ENCODE results near the gene UFSP1.

DNA sequence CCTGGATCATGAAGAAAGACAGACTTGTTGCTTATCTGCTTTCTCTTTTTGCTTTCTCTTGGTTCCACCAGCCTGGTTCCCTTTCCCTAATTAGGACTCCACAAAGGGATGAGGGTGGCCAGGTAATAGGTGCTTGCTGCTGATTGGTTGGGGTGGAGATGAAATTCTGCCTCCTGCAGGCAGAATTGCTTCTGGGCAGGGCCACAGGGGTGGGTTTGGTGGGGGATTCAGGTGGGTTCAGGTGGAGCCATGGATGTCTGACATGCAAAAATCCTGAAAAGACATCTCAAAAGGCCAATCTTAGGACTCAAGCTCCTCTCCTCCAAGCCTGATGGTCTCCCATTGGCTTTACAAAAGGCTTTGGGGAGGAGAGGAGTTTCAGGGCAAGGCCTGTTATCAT, 31.5 kb upstream of the UFSP1 start:
- no peak for TF ChIP-seq CTCF (IDR thresholded peaks at IDR 0.05)
- TF ChIP-seq POLR2AphosphoS5 (IDR thresholded peaks at IDR 0.05; ENCODE audit: insufficient read depth in 1 of 2, low read depth in 1 of 2) = no peak

Measured in vagina (tissue), 2 donors.